ENCODE results near the gene CTBP1.

DNA sequence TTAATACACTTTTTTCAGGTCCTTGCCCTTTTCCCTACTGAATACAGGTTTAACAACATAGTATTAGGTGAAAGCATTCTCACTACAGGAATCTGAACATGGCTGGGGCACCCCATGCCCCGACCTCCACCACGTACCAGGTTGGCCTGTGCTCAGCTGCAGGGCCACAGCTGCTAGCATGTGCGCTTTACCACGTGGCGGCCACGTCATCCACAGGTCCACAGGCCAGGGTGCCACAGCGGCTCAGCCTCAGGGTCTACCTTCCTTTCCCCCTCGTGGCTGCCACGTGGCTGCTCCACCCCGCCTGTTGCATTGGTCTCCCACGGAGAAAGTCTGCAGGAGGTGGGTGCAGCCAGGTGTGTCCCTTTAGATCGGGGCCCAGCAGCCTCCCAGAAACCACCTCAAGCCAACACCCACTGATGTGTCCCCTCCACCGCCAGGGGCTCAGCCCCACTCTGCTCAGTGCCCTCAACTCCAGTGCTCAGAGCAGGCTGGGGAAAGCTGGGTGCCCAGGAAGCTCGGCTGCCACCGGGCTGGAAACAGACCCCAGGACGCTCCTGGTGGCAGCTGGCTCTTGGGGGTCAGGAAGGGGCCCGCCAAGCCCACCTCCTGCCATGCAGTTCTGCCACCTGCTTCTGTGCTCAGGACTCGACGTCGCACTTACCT is 17.8 kb downstream of the CTBP1 start:
- TF ChIP-seq, protein P1, sequence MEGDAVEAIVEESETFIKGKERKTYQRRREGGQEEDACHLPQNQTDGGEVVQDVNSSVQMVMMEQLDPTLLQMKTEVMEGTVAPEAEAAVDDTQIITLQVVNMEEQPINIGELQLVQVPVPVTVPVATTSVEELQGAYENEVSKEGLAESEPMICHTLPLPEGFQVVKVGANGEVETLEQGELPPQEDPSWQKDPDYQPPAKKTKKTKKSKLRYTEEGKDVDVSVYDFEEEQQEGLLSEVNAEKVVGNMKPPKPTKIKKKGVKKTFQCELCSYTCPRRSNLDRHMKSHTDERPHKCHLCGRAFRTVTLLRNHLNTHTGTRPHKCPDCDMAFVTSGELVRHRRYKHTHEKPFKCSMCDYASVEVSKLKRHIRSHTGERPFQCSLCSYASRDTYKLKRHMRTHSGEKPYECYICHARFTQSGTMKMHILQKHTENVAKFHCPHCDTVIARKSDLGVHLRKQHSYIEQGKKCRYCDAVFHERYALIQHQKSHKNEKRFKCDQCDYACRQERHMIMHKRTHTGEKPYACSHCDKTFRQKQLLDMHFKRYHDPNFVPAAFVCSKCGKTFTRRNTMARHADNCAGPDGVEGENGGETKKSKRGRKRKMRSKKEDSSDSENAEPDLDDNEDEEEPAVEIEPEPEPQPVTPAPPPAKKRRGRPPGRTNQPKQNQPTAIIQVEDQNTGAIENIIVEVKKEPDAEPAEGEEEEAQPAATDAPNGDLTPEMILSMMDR (conservative IDR thresholded peaks at IDR 0.05; ENCODE audit: low read depth in 2 of 2) = no peak
- TF ChIP-seq POLR2AphosphoS5 (IDR thresholded peaks at IDR 0.05; ENCODE audit: low read depth) = no peak
- no peak for TF ChIP-seq CREB1 (CRISPR knock-in tag; IDR thresholded peaks at IDR 0.05; ENCODE audit: low read depth)
- TF ChIP-seq, protein P2, sequence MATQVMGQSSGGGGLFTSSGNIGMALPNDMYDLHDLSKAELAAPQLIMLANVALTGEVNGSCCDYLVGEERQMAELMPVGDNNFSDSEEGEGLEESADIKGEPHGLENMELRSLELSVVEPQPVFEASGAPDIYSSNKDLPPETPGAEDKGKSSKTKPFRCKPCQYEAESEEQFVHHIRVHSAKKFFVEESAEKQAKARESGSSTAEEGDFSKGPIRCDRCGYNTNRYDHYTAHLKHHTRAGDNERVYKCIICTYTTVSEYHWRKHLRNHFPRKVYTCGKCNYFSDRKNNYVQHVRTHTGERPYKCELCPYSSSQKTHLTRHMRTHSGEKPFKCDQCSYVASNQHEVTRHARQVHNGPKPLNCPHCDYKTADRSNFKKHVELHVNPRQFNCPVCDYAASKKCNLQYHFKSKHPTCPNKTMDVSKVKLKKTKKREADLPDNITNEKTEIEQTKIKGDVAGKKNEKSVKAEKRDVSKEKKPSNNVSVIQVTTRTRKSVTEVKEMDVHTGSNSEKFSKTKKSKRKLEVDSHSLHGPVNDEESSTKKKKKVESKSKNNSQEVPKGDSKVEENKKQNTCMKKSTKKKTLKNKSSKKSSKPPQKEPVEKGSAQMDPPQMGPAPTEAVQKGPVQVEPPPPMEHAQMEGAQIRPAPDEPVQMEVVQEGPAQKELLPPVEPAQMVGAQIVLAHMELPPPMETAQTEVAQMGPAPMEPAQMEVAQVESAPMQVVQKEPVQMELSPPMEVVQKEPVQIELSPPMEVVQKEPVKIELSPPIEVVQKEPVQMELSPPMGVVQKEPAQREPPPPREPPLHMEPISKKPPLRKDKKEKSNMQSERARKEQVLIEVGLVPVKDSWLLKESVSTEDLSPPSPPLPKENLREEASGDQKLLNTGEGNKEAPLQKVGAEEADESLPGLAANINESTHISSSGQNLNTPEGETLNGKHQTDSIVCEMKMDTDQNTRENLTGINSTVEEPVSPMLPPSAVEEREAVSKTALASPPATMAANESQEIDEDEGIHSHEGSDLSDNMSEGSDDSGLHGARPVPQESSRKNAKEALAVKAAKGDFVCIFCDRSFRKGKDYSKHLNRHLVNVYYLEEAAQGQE (IDR thresholded peaks at IDR 0.05; ENCODE audit: unreplicated experiment) = no peak
- no peak for TF ChIP-seq JUNB (IDR thresholded peaks at IDR 0.05; ENCODE audit: unreplicated experiment)
- TF ChIP-seq EZH2 (IDR thresholded peaks at IDR 0.05; ENCODE audit: low read depth, unreplicated experiment) = no peak
- TF ChIP-seq EZH2phosphoT487 (IDR thresholded peaks at IDR 0.05; ENCODE audit: unreplicated experiment) = no peak
- TF ChIP-seq, protein P3, sequence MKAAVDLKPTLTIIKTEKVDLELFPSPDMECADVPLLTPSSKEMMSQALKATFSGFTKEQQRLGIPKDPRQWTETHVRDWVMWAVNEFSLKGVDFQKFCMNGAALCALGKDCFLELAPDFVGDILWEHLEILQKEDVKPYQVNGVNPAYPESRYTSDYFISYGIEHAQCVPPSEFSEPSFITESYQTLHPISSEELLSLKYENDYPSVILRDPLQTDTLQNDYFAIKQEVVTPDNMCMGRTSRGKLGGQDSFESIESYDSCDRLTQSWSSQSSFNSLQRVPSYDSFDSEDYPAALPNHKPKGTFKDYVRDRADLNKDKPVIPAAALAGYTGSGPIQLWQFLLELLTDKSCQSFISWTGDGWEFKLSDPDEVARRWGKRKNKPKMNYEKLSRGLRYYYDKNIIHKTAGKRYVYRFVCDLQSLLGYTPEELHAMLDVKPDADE (IDR thresholded peaks at IDR 0.05) = no peak
- no peak for TF ChIP-seq ZNF331 (CRISPR knock-in tag; IDR thresholded peaks at IDR 0.05; ENCODE audit: low read depth)
- TF ChIP-seq ZNF114 (CRISPR knock-in tag; IDR thresholded peaks at IDR 0.05) = no peak
- no peak for TF ChIP-seq STAT1 (IDR thresholded peaks at IDR 0.05; ENCODE audit: unreplicated experiment)
- TF ChIP-seq, protein P4, sequence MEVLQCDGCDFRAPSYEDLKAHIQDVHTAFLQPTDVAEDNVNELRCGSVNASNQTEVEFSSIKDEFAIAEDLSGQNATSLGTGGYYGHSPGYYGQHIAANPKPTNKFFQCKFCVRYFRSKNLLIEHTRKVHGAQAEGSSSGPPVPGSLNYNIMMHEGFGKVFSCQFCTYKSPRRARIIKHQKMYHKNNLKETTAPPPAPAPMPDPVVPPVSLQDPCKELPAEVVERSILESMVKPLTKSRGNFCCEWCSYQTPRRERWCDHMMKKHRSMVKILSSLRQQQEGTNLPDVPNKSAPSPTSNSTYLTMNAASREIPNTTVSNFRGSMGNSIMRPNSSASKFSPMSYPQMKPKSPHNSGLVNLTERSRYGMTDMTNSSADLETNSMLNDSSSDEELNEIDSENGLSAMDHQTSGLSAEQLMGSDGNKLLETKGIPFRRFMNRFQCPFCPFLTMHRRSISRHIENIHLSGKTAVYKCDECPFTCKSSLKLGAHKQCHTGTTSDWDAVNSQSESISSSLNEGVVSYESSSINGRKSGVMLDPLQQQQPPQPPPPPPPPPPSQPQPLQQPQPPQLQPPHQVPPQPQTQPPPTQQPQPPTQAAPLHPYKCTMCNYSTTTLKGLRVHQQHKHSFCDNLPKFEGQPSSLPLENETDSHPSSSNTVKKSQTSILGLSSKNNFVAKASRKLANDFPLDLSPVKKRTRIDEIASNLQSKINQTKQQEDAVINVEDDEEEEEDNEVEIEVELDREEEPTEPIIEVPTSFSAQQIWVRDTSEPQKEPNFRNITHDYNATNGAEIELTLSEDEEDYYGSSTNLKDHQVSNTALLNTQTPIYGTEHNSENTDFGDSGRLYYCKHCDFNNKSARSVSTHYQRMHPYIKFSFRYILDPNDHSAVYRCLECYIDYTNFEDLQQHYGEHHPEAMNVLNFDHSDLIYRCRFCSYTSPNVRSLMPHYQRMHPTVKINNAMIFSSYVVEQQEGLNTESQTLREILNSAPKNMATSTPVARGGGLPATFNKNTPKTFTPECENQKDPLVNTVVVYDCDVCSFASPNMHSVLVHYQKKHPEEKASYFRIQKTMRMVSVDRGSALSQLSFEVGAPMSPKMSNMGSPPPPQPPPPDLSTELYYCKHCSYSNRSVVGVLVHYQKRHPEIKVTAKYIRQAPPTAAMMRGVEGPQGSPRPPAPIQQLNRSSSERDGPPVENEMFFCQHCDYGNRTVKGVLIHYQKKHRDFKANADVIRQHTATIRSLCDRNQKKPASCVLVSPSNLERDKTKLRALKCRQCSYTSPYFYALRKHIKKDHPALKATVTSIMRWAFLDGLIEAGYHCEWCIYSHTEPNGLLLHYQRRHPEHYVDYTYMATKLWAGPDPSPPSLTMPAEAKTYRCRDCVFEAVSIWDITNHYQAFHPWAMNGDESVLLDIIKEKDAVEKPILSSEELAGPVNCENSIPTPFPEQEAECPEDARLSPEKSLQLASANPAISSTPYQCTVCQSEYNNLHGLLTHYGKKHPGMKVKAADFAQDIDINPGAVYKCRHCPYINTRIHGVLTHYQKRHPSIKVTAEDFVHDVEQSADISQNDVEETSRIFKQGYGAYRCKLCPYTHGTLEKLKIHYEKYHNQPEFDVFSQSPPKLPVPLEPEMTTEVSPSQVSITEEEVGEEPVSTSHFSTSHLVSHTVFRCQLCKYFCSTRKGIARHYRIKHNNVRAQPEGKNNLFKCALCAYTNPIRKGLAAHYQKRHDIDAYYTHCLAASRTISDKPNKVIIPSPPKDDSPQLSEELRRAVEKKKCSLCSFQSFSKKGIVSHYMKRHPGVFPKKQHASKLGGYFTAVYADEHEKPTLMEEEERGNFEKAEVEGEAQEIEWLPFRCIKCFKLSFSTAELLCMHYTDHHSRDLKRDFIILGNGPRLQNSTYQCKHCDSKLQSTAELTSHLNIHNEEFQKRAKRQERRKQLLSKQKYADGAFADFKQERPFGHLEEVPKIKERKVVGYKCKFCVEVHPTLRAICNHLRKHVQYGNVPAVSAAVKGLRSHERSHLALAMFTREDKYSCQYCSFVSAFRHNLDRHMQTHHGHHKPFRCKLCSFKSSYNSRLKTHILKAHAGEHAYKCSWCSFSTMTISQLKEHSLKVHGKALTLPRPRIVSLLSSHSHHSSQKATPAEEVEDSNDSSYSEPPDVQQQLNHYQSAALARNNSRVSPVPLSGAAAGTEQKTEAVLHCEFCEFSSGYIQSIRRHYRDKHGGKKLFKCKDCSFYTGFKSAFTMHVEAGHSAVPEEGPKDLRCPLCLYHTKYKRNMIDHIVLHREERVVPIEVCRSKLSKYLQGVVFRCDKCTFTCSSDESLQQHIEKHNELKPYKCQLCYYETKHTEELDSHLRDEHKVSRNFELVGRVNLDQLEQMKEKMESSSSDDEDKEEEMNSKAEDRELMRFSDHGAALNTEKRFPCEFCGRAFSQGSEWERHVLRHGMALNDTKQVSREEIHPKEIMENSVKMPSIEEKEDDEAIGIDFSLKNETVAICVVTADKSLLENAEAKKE (CRISPR knock-in tag; IDR thresholded peaks at IDR 0.05) = no peak
- no peak for TF ChIP-seq NANOG (IDR thresholded peaks at IDR 0.05; ENCODE audit: borderline replicate concordance)

Data from GM23338 (cell line).